Astrocyte of the cerebellum (primary cell): ENCODE results near the gene BSDC1.

Experiments used
- DNase-seq: peaks from one replicate; pipeline ENCODE4 v3.0.0-alpha.2; 2011; ENCODE audit warnings: low read depth
- H3K4me3 ChIP-seq: 2 replicates; pipeline ENCODE4 v1.5.1; 2011; ENCODE audit warnings: mild to moderate bottlenecking, low read depth, low read length, moderate library complexity
- CTCF ChIP-seq: IDR thresholded peaks from 2 replicates; pipeline ENCODE4 v1.5.1; 2012; ENCODE audit warnings: low read length, low read depth, moderate library complexity, mild to moderate bottlenecking; ENCODE audit errors: missing control alignments
- in situ Hi-C: cut with HindIII; loops from 2 replicates; pipeline ENCODE4 v1.10.0; 2017; ENCODE audit warnings: low sequenced_read_pairs

The BSDC1 gene

GRCh38 chr1:32393136-32393535, 1.1 kb downstream of the BSDC1 start:
- TF ChIP-seq CTCF: no peak
- no peak for DNase-seq
- in situ Hi-C loops: loop anchor here (5.0 kb wide), 1 partner anchor 104 kb away; no protein-coding TSS in a partner anchor
- H3K4me3 ChIP-seq: peak overlapping the region; percentile 79

DNA sequence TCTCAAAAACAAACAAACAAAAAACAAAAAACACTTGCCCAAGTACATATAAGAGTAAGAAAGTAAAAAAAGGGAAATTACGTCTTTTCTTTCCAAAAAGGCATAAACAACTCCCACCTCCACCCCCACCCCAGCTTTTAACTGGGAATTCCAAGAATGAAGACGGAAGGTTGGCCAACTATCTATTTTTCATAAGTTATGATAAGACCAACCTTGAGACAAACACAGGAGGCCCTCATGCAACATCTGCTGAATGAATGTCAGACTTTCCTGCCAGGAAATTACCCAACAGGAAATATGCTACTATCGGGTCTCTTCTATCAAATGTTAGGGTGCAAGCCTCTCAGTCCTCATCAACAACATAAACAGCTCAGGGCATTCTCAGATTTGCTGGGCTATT, 1.9 kb downstream of the BSDC1 start:
- in situ Hi-C loops: loop anchor here (5.0 kb wide), 1 partner anchor 105 kb away; no protein-coding TSS in a partner anchor
- TF ChIP-seq CTCF: no peak
- H3K4me3 ChIP-seq: no peak overlapping the region
- no peak for DNase-seq

DNA sequence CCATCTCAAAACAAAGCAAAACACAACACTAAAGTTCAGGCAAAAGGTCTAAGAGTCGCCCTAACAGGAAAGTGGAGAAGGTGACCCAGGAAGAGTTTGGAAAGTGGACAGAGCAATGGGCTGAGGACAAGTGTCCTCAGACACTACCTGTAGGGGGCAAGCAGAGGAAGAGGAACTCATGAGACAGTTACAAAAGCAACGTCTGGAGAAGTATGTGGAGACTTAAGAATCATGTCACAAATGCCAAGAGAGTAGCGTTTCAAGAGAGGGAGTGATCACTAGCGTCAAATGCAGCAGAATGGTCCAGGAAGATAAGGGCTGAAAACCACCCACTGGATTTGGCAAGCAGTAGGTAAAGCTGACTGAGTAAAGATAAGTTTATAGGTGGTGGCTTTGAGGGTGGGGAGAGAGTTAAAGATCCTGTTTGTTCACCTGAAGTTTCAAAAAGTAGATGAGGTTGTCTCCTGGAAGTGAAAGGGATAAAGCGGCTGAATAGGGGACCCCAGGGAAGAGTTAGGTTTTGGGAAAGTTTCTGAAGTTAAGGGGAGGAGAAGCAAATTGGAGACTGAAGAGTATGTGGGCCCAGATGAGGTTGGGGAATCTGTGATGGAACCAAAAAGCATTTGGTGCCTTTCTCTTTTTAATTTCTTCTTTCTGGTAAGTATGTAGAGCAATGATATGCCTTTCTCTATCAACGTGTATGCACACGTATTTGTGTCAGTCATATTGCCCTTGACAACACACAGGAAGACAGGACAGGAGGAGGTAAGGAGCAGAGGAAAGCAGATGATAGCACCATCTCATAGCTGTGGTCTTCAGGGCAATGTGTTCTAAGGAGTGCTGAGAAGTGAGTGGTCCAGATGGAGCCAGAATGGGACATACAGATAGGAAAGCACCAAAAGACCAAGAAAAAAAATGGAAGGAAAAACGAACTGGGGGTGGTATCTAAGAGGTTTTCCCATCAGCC, 3.1 kb downstream of the BSDC1 start:
- H3K4me3 ChIP-seq: no peak overlapping the region
- in situ Hi-C loops: loop anchor here (5.0 kb wide), 1 partner anchor 106 kb away; no protein-coding TSS in a partner anchor
- no peak for TF ChIP-seq CTCF
- no peak for DNase-seq

DNA sequence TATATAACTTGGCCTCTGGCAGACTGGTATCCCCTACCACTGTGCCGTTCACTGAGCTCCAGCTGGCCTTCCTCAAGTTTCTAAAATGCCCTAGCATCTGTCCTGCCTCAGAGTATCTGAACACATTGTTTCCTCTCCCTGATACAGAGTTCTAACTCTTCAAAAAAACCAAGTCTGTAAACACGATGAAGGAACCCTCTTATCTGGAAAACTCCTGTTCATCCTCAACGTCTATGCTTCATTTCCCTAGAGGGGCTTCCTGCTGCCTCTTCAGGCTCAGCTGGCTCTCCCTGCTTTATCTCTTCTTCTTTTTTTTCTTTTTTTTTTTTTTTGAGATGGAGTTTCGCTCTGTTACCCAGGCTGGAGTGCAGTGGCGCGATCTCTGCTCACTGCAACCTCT, 5.6 kb downstream of the BSDC1 start:
- no peak for TF ChIP-seq CTCF
- no peak for DNase-seq
- in situ Hi-C loops: no loop called here

DNA sequence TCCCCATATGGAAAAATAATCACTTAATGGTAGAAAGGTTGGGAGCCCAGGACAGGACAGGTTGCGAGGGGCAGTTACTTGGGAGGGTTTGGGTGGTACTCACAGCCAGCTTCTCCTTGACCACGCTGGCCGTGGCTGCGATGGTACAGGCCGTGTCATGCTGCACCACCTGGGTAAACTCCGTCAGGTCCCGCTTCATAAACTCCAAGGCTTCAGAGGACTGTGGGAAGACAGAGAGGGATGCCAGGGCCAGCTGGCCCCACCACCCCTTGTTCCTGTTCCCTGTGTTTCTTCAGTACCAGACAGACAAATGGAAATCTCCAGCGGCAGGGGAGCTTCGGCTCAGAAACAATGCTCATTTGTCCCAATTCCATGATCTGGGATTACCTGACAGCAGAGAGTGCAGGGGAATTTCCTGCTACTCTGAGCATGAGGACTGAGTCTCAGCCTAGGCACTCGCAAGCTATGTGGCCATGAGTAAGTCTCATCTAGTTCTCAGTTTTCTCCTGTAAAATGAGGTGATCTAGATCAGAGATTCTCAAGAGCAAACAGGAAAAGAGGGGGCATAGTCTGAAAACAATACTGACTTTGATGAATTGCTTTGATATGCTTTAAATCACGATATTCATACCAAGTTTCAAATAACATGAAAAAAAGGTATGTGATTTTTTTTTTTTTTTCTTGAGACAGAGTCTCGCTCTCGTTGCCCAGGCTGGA, 7.4 kb downstream of the BSDC1 start:
- no peak overlapping the region for H3K4me3 ChIP-seq
- no peak for TF ChIP-seq CTCF
- DNase-seq: no peak
- in situ Hi-C loops: no loop called here

More for the DNA sequence above, 5.6 kb downstream of the BSDC1 start:
- H3K4me3 ChIP-seq: no peak overlapping the region

DNA sequence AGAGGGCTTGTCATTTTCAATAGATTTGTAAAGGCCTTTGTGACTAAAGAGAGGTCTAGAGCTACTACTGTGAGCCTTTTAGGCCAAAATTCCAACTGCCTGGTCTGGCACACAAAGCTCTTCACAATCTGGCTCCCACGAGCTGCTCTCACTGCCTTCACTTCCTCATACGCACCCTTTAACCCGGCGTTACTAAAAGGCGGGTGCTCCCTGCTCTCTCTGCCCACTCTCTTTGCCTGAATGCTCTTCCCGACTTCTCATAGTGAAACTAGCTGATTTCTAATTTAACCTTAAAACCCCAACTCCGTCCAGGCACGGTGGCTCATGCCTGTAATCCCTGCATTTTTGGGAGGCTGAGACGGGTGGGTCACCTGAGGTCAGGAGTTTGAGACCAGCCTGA, 14.2 kb downstream of the BSDC1 start:
- no peak for TF ChIP-seq CTCF
- no peak for DNase-seq
- in situ Hi-C loops: no loop called here
- H3K4me3 ChIP-seq: no peak overlapping the region
